Measurements from ENCODE around the gene SETBP1.

Gene SETBP1

GRCh38 chr18:44731530-44732237, 51.0 kb downstream of the SETBP1 start:
- no peak for DNase-seq (ENCODE audit: low read depth)

- DNase-seq (ENCODE audit: low read depth), result no peak
Observed at GRCh38 chr18:44732238-44732563, 51.5 kb downstream of the SETBP1 start.

- DNase-seq (ENCODE audit: low read depth), result no peak
Observed at GRCh38 chr18:44732599-44732998, 51.9 kb downstream of the SETBP1 start.

GRCh38 chr18:44733069-44733753, 52.5 kb downstream of the SETBP1 start:
- no peak for DNase-seq (ENCODE audit: low read depth)

- DNase-seq (ENCODE audit: low read depth), result no peak
Observed at GRCh38 chr18:44733754-44734465, 53.2 kb downstream of the SETBP1 start.

- DNase-seq (ENCODE audit: low read depth), result no peak
Observed at GRCh38 chr18:44735096-44735495, 54.4 kb downstream of the SETBP1 start.

- no peak for DNase-seq (ENCODE audit: low read depth)
Observed at GRCh38 chr18:44736664-44737380, 56.1 kb downstream of the SETBP1 start.

- DNase-seq (ENCODE audit: low read depth), result no peak
Observed at GRCh38 chr18:44737623-44738022, 56.9 kb downstream of the SETBP1 start.

- DNase-seq (ENCODE audit: low read depth), result no peak
Observed at GRCh38 chr18:44740000-44740399, 59.3 kb downstream of the SETBP1 start.

GRCh38 chr18:44741085-44741484, 60.4 kb downstream of the SETBP1 start:
- DNase-seq (ENCODE audit: low read depth), result no peak

- no peak for DNase-seq (ENCODE audit: low read depth)
Observed at GRCh38 chr18:44741511-44741910, 60.8 kb downstream of the SETBP1 start.

- no peak for DNase-seq (ENCODE audit: low read depth)
Observed at GRCh38 chr18:44742126-44742525, 61.4 kb downstream of the SETBP1 start.

GRCh38 chr18:44742718-44743311, 62.1 kb downstream of the SETBP1 start:
- DNase-seq (ENCODE audit: low read depth), result no peak

GRCh38 chr18:44743631-44744030, 62.9 kb downstream of the SETBP1 start:
- DNase-seq (ENCODE audit: low read depth), result no peak

- no peak for DNase-seq (ENCODE audit: low read depth)
Observed at GRCh38 chr18:44744161-44745121, 63.8 kb downstream of the SETBP1 start.

GRCh38 chr18:44747157-44747556, 66.5 kb downstream of the SETBP1 start:
- DNase-seq (ENCODE audit: low read depth), result no peak

GRCh38 chr18:44748582-44748981, 67.9 kb downstream of the SETBP1 start:
- no peak for DNase-seq (ENCODE audit: low read depth)

- DNase-seq (ENCODE audit: low read depth), result no peak
Observed at GRCh38 chr18:44750774-44751173, 70.1 kb downstream of the SETBP1 start.

GRCh38 chr18:44754567-44754966, 73.9 kb downstream of the SETBP1 start:
- no peak for DNase-seq (ENCODE audit: low read depth)

GRCh38 chr18:44758861-44759631, 78.4 kb downstream of the SETBP1 start:
- no peak for DNase-seq (ENCODE audit: low read depth)
